Measurements from ENCODE around the gene CTLA4.
A peak's percentile ranks its signal among the peaks of the same experiment; 100 is the strongest.
"Not testable (repeated sequence)": the region's sequence is repeated elsewhere in the genome, so short reads cannot be mapped to it uniquely, and the experiment has no call there.

Gene CTLA4

GRCh38 chr2:203859030-203859789, 8.4 kb upstream of the CTLA4 start:
- DNase-seq: no peak

- DNase-seq: no peak
Observed at GRCh38 chr2:203861197-203861596, 6.4 kb upstream of the CTLA4 start.

- DNase-seq: no peak
Observed at GRCh38 chr2:203861607-203862006, 6.0 kb upstream of the CTLA4 start.

GRCh38 chr2:203869223-203870042, 1.9 kb downstream of the CTLA4 start:
- DNase-seq: peak in 1 of 2 experiments; percentile 9

- no peak for DNase-seq
Observed at GRCh38 chr2:203870481-203870880, 2.9 kb downstream of the CTLA4 start.

- no peak for DNase-seq
Observed at GRCh38 chr2:203870941-203871340, 3.4 kb downstream of the CTLA4 start.

GRCh38 chr2:203871371-203871983, 3.9 kb downstream of the CTLA4 start:
- no peak for DNase-seq

GRCh38 chr2:203873461-203873860, 5.9 kb downstream of the CTLA4 start:
- no peak for DNase-seq

GRCh38 chr2:203873921-203874631, 6.5 kb downstream of the CTLA4 start:
- no peak for DNase-seq

GRCh38 chr2:203875471-203875870, 7.9 kb downstream of the CTLA4 start:
- DNase-seq: no peak

GRCh38 chr2:203876328-203876727, 8.8 kb downstream of the CTLA4 start:
- no peak for DNase-seq

GRCh38 chr2:203878063-203878462, 10.5 kb downstream of the CTLA4 start:
- DNase-seq: no peak

- DNase-seq: no peak
Observed at GRCh38 chr2:203880557-203881125, 13.1 kb downstream of the CTLA4 start.

GRCh38 chr2:203881185-203881584, 13.6 kb downstream of the CTLA4 start:
- not testable (repeated sequence) for DNase-seq

GRCh38 chr2:203882551-203882950, 15.0 kb downstream of the CTLA4 start:
- no peak for DNase-seq

GRCh38 chr2:203886661-203887151, 19.1 kb downstream of the CTLA4 start:
- no peak for DNase-seq

- no peak for DNase-seq
Observed at GRCh38 chr2:203887677-203888076, 20.1 kb downstream of the CTLA4 start.

GRCh38 chr2:203889542-203889941, 22.0 kb downstream of the CTLA4 start:
- DNase-seq: no peak

- DNase-seq: no peak
Observed at GRCh38 chr2:203889944-203890343, 22.4 kb downstream of the CTLA4 start.

GRCh38 chr2:203890733-203891132, 23.2 kb downstream of the CTLA4 start:
- DNase-seq: no peak

- DNase-seq: no peak
Observed at GRCh38 chr2:203891474-203891873, 23.9 kb downstream of the CTLA4 start.

GRCh38 chr2:203892207-203892606, 24.6 kb downstream of the CTLA4 start:
- no peak for DNase-seq

- DNase-seq: no peak
Observed at GRCh38 chr2:203893401-203893800, 25.8 kb downstream of the CTLA4 start.

Data from SHP77 (cell line).